Inferior parietal cortex (tissue), 1 donor: Measurements from ENCODE around the gene ZNF275.
"Not testable (repeated sequence)": the region's sequence is repeated elsewhere in the genome, so short reads cannot be mapped to it uniquely, and the experiment has no call there.

Experiments
- DNase-seq: peaks from one replicate; pipeline ENCODE4 v3.0.0-alpha.2; 2016; ENCODE audit errors: extremely low spot score

Gene ZNF275

DNA sequence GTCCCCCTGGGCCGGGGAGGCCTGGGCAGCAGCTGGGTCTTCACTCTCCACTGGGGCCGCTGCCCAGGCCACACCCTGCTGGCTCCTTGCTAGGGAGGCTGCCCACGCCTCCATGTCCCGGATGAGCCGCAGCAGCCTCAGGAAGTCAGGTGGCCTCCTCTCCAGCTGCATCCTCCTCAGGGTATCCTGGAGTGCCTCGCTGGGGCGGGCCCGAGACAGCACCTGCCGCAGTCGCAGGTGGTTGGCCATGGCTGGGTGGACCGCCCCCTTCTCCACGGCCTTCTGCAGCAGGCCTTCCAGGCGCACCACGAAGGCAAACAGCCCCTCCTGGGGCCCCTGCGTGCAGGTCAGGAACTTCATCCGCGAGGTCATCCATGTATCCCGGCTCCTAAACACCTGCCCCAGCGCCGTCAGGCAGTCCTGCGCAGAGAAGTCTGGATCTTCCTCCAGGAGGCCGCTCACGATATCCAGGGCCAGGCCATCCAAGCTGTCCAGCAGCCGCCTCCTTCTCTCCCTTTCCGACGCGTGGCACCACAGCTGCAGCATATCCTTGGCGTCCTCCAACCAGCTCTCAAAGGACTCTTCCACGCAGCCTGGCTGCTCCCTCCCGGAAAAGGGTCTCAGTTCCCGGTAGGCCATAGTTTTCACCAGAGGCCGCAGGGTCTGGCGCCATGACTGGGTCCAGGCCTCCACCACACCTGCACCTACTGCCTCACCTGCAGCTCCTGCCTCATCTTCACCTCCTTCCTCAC, 14.5 kb upstream of the ZNF275 start:
- DNase-seq: no peak

DNA sequence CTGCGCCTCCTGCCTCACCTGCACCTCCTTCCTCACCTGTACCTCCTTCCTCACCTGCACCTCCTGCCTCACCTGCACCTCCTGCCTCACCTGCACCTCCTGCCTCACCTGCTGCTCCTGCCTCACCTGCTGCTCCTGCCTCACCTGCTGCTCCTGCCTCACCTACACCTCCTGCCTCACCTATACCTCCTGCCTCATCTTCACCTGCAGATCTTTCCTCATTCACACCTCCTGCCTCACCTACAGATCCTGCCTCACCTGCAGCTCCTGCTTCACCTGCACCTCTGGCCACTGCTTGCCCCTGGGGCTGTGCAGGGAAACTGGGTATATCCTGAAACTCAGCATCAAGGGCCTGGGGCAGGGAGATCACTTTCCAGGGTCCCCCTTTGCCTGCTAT, 13.9 kb upstream of the ZNF275 start:
- not testable (repeated sequence) for DNase-seq

GRCh38 chrX:153320555-153321184, 13.3 kb upstream of the ZNF275 start:
- DNase-seq: no peak

- DNase-seq: no peak
Observed at GRCh38 chrX:153321381-153322124, 12.4 kb upstream of the ZNF275 start, which contains the start of gene PNMA6F. TSS of gene PNMA6F (minus strand) at chrX:153321767. CDS start at chrX:153320674, 1,093 bp downstream.

GRCh38 chrX:153327561-153327960, 6.4 kb upstream of the ZNF275 start:
- DNase-seq: no peak

DNA sequence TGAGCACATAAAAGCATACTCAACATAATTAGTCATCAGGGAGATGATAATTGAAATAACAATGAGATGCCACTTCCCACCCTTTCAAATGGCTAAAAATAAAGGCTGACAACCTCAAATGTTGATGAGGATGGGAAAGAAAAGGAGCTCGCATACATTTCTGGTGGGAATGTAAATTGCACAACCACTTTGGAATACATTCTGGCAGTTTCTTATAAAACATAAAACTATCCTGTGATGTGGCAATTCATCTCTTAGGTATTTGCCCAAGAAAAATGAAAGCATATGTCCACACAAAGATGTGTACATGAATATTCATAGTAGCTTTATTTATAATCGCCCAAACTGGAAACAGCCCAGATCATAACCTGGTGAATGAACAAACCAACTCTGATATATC, 687 bp upstream of the ZNF275 start:
- DNase-seq: peak; percentile 1

DNA sequence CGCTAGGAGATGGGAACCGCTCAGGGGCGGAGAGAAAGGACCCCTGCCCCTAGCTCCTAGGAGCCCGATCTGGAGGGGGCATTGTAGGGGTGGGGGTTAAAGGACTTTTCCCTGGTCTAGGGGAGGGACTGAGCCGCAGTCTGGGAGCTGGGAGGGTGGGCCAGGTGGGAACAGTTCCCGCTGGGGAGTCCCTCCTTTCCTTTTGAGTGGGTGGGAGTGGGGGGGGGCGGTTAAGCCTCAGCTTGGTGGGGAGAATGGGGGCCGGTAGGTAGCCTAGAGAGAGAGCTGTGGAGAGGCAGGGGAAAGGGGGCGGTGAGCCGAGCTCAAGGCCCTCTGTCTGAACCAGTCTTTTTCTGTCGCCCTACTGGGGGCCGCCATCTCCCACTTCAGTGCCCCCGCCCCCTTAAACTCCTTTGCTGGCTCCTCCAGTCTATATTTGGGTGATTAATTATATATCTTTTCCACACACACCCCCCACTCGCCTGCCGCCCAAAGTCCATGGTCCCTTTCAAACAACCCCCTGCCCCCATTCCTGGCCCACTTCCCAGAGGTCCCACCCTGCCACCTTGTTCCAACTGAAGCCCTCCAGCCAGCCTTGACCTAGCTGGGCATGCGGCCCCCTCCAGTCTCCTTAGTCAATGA, 822 bp downstream of the ZNF275 start:
- DNase-seq: no peak

DNA sequence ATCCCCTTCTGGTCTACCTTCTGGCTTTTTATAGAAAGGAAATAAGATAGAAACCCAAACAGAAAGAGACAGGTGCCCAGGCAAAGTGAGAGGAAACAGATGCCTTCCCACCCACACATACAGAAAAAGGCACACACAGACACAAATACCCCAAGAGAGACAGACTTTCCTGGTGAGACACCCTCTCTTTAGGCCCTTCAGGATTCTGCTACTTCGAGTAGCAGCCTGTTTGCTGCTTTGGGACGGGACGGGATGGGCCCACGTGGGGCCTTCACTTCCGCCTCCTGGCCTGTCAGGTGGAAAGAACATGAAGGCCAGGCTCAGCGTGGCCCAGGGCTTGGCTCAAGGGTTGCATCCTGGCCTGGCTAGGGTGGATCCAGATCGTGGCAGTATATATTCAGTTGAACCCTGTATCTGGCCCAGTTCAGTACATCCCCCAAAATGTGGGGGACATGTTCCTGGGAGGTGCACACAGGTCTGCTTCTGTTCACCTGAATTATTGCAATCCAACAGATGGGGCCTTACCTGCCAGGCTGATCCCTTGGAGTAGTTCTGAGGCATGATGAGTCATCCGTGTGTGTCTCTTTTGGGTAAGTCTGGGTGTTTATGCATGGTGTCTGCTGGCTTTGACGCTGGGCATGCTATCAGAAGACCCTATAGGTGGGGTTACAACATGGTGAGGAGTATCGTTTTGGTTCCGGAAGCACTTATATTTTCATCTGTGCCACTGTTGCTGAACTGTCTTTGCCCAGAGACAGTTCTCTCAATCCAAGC, 2.4 kb downstream of the ZNF275 start:
- no peak for DNase-seq

DNA sequence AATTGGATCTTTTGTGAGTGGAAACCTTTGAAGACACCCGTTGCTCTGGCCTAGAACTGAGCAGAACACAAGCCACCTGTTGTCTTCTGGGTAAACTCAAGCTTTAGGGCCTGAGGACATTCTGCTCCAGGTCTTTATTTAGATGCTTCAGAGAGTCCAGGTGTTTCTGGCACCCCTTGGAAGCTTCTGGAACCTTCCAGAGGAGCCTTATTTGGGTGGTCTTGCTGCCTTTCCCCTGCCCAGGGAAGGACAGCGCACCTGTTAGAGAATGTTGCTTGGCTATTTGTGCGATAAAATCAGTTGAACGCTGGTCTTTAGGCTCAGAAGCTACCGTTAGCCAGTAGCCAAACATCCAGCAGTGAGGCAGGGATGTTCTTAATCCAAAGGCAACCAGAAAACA, 3.0 kb downstream of the ZNF275 start:
- DNase-seq: no peak

DNA sequence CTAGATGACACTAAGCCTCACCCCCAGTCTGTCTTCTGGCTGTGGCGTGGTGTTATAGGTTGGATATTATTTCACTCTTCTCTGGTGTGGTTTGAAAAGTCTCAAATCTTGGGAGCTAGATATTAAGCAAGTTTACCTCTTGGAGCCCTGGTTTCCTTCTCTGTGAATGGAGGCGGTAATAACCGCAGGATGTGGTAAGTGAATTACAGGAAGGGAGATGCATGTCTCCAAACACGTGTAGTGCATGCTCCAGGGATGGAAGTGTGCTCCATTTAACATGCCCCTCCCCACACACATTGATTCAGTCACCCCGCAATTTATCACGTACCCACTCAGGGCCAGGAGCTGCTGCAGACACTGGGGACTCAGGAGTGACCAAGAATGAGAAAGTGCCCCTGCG, 4.9 kb downstream of the ZNF275 start:
- no peak for DNase-seq

- no peak for DNase-seq
Observed at GRCh38 chrX:153339662-153340061, 5.7 kb downstream of the ZNF275 start.

DNA sequence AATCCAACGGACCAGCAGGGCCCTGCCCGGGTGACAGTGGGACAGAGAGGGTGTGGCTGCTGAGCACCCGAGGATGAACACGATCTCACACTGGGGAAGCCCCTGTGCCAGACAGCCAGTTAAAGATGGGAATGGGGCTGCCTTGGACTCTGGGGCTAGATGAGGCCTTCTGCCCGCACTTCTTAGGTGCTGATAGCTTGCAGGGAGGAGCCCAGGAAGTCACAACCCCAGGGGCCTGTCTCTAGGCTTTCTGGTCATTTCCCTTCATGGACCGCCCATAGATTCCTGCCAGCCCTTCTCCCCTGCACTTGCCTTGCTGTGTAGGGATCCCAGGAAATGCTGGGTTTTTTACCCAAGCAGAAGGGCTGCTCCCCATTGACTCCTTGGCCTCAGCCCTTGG, 6.2 kb downstream of the ZNF275 start:
- no peak for DNase-seq

DNA sequence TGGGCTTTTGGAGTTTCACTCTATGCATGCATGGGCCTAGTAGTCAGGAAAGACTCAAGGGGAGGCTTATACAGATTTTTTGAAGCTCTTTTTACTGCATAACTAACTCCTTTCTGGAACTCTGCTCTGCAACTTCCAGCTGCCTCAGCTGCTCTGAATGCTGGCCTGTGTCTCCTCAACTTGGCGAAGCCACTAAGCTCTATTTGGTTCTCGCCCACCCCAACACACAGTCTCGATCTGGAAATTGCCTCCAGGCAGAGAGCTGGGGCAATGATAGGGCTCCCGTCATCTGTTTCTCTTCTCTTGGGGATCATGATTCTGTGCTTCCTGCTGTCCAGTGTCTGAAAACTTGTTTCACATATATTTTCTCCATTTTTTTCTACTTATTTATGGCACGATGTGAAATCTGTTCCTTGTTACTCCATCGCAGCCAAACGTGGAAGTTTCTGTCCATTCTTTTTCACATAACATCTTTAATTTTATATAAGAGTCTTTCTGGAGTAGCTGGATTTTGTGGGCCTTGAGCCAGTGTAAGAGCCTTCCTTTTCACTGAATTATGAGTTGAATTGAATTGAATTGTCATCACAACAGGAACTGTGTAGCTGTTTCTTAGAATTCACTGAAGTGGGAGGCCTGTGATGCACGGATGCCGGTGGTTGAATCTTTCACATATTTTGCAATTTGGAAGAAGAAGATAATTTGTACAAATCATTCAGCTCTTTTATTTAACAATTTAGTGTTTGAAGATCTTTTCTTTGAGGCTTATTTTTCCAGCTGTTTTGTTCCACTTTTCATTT, 9.0 kb downstream of the ZNF275 start:
- peak; percentile 1 for DNase-seq

DNA sequence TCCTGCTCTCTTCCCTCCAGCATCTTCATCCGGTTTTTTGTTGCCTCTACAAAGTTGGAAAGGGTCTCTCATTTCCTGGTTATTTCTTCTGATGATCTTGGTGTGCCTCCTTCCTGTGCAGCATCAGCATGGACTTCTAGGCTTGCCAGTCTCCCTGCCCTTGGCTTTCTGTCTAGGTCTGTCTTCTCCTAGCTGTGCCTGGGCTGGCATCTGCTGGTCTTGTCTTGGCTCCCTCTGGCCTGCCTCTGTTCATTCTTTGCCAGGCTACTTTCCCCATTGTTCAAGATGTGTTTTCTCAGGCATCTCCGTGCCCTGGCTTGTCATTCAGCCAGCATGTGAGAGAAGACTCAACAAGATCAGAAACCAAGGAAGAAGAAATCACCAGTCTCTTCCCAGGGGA, 9.7 kb downstream of the ZNF275 start:
- DNase-seq: no peak

- no peak for DNase-seq
Observed at GRCh38 chrX:153347530-153347929, 13.6 kb downstream of the ZNF275 start.

DNA sequence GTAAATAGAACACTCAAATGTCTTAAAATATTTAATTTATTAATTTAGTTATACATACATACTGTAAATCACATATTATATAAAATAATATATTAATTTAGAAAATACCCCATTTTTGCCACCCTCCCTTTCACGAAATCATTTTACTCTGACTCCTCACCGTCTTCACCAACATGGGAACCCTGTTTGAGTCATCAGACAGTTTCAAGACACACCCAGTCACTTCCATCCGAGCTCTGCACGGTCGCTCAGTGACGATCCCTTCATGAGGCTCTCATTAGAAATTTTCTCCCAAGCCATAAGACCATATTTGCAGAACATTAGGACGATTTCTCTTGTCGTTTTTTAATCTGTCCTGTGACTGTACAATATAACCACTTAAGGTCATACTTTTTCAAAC, 14.5 kb downstream of the ZNF275 start:
- no peak for DNase-seq

DNA sequence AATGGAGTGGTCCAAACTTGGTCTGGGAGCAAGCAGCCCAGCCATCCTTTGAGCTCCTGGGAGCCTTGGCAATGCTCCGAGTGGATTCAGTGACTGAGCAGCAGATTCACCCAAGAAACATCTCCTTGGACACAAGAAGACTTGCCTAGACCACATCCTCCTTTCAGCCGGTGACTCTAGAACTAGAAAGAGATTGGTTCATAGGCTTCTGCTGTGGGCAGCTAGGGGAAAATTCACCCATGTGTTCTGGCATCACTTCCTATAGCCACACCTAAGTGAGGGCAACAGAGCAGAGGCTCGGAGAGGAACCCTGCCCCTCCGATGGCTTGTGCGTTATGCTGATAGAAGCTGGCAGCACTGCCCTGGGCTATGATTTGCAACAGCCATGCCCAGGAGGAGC, 16.0 kb downstream of the ZNF275 start:
- DNase-seq: no peak

GRCh38 chrX:153351981-153352380, 18.0 kb downstream of the ZNF275 start:
- no peak for DNase-seq

DNA sequence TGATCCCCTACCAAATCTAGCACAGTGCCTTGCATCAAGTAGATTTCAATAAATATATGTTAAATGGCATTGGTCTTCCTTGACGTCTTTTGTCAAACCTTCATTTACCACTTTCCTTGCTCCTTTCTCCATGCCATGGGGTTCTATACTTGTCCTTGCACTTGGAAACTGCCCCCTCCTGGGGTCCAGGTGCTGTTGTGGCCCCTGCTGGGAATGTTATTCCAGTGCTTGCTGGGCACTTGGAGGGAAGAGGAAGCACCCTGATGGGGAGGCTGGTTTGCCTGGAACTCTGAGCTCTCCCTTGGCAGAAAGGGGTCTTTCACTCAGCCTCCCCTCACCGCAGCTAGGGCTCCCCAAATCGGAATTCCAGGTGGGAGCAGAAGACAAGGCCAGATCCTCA, 18.9 kb downstream of the ZNF275 start:
- no peak for DNase-seq

DNA sequence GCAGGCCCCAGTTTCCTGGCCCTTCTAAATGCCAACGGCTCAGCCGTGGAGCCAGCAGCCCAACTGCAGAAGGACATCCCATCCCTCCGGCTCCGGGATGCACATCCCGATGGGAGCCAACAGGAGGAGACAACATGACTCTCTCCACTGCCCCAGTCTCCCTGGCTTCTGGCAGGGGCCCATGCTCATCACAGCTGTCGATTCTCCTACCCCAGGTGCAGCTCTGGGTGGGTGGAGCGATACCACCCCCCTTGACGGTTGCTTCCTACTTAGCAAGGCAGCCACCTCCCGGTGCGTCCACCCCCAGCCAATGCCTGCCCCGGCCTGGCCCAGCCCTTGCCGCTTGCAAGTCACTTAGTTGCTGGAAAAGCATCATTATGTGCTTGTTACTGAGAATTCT, 19.5 kb downstream of the ZNF275 start:
- no peak for DNase-seq

GRCh38 chrX:153357877-153358276, 23.9 kb downstream of the ZNF275 start:
- no peak for DNase-seq
